DND-41 (cell line): ENCODE results near the gene GASK1B.

ENCODE experiments used
- ATAC-seq: fragments of 200-7000 bp; cut with Tn5 transposase; 3 replicates; pipeline ENCODE4 v1.9.1; 2021; ENCODE audit warnings: low read depth; ENCODE audit not compliant: insufficient read depth
- DNase-seq: peaks from one replicate; pipeline ENCODE4 v3.0.0-alpha.2; 2020
- H2AFZ ChIP-seq: 2 replicates; pipeline ENCODE4 v1.6.0; 2012; ENCODE audit warnings: low read depth, low read length
- H3K27ac ChIP-seq: 2 replicates; pipeline ENCODE4 v1.5.1; 2012; ENCODE audit warnings: low read length, inconsistent platforms
- H3K27me3 ChIP-seq: fragments of 200-600 bp; sonication (generic); 2 replicates; pipeline ENCODE4 v1.6.0; 2012; ENCODE audit warnings: low read length, mild to moderate bottlenecking, inconsistent platforms; ENCODE audit not compliant: insufficient read depth, poor library complexity
- H3K36me3 ChIP-seq: 2 replicates; pipeline ENCODE4 v1.5.1; 2012; ENCODE audit warnings: low read length, inconsistent platforms; ENCODE audit not compliant: insufficient read depth
- H3K4me1 ChIP-seq: 2 replicates; pipeline ENCODE4 v1.5.1; 2012; ENCODE audit warnings: mild to moderate bottlenecking, low read length; ENCODE audit not compliant: insufficient read depth
- H3K4me2 ChIP-seq: 2 replicates; pipeline ENCODE4 v1.6.0; 2012; ENCODE audit warnings: mild to moderate bottlenecking, moderate library complexity, low read length, inconsistent platforms; ENCODE audit not compliant: insufficient read depth
- H3K4me3 ChIP-seq, 2 experiments: fragments of 200-600 bp in 1 of 2; shearing (Covaris generic) in 1 of 2; 2 replicates each; pipeline ENCODE4 v1.5.1; 2012 to 2016; ENCODE audit warnings: inconsistent platforms in 2 of 2, low read length in 2 of 2, mild to moderate bottlenecking in 2 of 2, low read depth in 1 of 2, moderate library complexity in 1 of 2
- H3K79me2 ChIP-seq: 2 replicates; pipeline ENCODE4 v1.6.0; 2012; ENCODE audit warnings: low read length, inconsistent platforms; ENCODE audit not compliant: insufficient read depth
- H3K9ac ChIP-seq: 2 replicates; pipeline ENCODE4 v1.6.0; 2012; ENCODE audit warnings: low read depth, mild to moderate bottlenecking, inconsistent platforms, low read length, moderate library complexity
- H3K9me3 ChIP-seq: 2 replicates; pipeline ENCODE4 v1.5.1; 2012; ENCODE audit warnings: low read length, moderate library complexity, mild to moderate bottlenecking, inconsistent platforms; ENCODE audit not compliant: insufficient read depth, severe bottlenecking
- H4K20me1 ChIP-seq: 2 replicates; pipeline ENCODE4 v1.6.0; 2012; ENCODE audit warnings: low read length; ENCODE audit not compliant: insufficient read depth
- EZH2 ChIP-seq: IDR thresholded peaks from 3 replicates; pipeline ENCODE4 v1.6.1; 2012; ENCODE audit warnings: borderline replicate concordance, low read depth, mild to moderate bottlenecking, moderate library complexity, low read length, inconsistent platforms; ENCODE audit not compliant: severe bottlenecking
- TF ChIP-seq, protein P1 (sequence below): IDR thresholded peaks from 2 replicates; pipeline ENCODE4 v1.5.1; 2012; ENCODE audit warnings: borderline replicate concordance, low read length, moderate library complexity, mild to moderate bottlenecking; ENCODE audit not compliant: poor library complexity, severe bottlenecking; ENCODE audit errors: extremely low read depth

GASK1B gene

DNA sequence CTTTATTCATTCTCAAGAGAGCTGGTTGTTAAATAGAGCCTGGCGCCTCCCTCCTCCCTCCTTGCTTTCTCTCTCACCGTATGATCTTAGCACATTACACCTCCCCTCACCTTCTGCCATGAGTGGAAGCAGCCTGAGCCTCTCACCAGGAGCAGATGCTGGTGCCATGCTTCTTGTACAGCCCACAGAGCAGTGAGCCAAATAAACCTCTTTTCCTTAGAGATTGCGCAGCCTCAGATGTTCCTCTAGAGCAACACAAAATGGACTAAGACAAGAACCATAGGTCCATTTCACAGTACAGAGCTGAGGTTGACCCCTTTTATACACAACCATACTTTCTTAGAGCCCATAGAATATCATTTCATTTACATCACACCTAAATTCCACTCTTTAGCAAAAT, 27.4 kb upstream of the GASK1B start:
- Histone ChIP-seq H3K9me3 (no peaks in the 10 kb centered on the region), H3K4me3 (no peak overlapping the region), H3K4me1 (no peaks in the 10 kb centered on the region), H3K27ac (no peak overlapping the region), H3K36me3 (no peaks in the 10 kb centered on the region), H4K20me1 (no peaks in the 10 kb centered on the region), H3K9ac (no peak overlapping the region), H3K4me2 (no peak overlapping the region), H3K27me3 (no peaks in the 10 kb centered on the region), H3K79me2 (no peaks in the 10 kb centered on the region), H2AFZ (no peak overlapping the region)
- ATAC-seq (no peak), DNase-seq (no peak)
- no peak for TF ChIP-seq EZH2
- TF ChIP-seq, protein P1, sequence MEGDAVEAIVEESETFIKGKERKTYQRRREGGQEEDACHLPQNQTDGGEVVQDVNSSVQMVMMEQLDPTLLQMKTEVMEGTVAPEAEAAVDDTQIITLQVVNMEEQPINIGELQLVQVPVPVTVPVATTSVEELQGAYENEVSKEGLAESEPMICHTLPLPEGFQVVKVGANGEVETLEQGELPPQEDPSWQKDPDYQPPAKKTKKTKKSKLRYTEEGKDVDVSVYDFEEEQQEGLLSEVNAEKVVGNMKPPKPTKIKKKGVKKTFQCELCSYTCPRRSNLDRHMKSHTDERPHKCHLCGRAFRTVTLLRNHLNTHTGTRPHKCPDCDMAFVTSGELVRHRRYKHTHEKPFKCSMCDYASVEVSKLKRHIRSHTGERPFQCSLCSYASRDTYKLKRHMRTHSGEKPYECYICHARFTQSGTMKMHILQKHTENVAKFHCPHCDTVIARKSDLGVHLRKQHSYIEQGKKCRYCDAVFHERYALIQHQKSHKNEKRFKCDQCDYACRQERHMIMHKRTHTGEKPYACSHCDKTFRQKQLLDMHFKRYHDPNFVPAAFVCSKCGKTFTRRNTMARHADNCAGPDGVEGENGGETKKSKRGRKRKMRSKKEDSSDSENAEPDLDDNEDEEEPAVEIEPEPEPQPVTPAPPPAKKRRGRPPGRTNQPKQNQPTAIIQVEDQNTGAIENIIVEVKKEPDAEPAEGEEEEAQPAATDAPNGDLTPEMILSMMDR: no peak

DNA sequence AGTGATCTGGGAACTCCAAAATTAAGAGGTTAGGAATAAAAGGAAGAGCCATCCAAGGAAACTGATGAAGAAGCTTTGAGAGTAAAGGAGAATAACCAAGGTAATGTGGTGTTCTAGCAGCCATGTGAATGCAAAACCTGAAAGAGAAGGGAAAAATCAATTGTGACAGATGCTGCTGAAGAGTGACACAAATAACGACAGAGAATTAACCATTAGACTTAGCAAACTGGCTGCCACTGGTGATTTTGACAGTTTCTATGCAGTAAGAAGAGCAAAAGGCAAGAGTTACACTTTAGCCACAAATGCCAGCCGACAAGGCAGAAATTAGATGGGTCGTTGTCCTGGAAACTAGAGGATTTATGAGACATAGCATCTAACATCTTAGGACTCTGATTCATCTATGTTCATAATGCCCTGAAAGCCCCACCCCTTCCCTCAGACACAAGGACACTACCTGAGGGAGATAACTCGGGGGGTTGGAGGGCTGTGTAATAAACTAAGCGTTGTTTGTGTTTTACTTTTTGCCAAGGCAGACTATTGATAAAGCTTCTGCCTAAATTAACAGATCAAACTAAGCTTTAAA, 24.5 kb upstream of the GASK1B start:
- H2AFZ ChIP-seq: no peak overlapping the region
- H3K27ac ChIP-seq: no peak overlapping the region
- no peaks in the 10 kb centered on the region for H3K9me3 ChIP-seq
- no peaks in the 10 kb centered on the region for H3K79me2 ChIP-seq
- no peak for DNase-seq
- H3K4me3 ChIP-seq: no peak overlapping the region
- no peak for TF ChIP-seq EZH2
- TF ChIP-seq, protein P1: no peak
- H3K9ac ChIP-seq: no peak overlapping the region
- no peaks in the 10 kb centered on the region for H4K20me1 ChIP-seq
- ATAC-seq: no peak
- no peaks in the 10 kb centered on the region for H3K27me3 ChIP-seq
- H3K36me3 ChIP-seq: no peaks in the 10 kb centered on the region
- no peak overlapping the region for H3K4me2 ChIP-seq
- no peaks in the 10 kb centered on the region for H3K4me1 ChIP-seq

DNA sequence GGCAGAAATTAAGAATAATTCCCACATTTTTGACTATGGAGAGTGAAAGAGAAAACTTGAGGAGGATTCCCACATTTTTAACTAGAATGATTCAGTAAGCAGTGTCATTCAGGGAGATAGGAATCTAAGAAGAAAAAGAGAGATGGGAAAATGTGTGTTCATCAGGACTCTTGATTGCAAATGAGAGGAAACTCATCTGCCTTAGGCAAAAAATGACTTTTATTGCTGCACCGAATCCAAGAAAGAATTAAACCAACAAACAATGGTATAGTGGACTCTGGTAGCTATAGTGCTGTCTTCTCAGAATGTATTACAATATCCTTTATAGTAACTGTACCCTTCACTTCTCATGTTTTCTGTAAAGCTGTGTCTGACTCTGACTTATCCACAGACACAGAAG, 22.5 kb upstream of the GASK1B start:
- no peak for DNase-seq
- no peak overlapping the region for H2AFZ ChIP-seq

More for the DNA sequence above, 22.5 kb upstream of the GASK1B start:
- H3K79me2 ChIP-seq: no peaks in the 10 kb centered on the region
- H3K27me3 ChIP-seq: no peaks in the 10 kb centered on the region
- H3K4me1 ChIP-seq: no peaks in the 10 kb centered on the region
- no peak for ATAC-seq
- no peaks in the 10 kb centered on the region for H4K20me1 ChIP-seq
- H3K9me3 ChIP-seq: no peaks in the 10 kb centered on the region
- no peak overlapping the region for H3K4me2 ChIP-seq
- no peak overlapping the region for H3K9ac ChIP-seq
- H3K4me3 ChIP-seq: no peak overlapping the region
- TF ChIP-seq, protein P1: no peak
- no peaks in the 10 kb centered on the region for H3K36me3 ChIP-seq
- no peak overlapping the region for H3K27ac ChIP-seq
